K562 (cell line): ENCODE measurements around the gene RAI1. TPM values are rescaled to one million over a fixed set of nuclear protein-coding genes. Genes with fewer than 3 reads are reported as not detected.

Source experiments
- ATAC-seq: fragments of 200-7000 bp; cut with Tn5 transposase; 3 replicates; pipeline ENCODE4 v1.9.1; 2020; ENCODE audit warnings: moderate library complexity
- BruUV-seq: library from RNA; stranded (reverse); fragments of 400-500 nt; replicated peaks from 2 replicates; lab custom pipeline; 2021; lab: Mats Ljungman, UMichigan
- CTCF ChIA-PET: fragments of 300-600 bp; formaldehyde crosslinking; extraction: SDS; loops from one replicate; lab custom pipeline; 2021; ENCODE audit warnings: low intra/inter-chr PET ratio; lab: Yijun Ruan, JAX
- POLR2A ChIA-PET: fragments of 300-600, 350-650 bp; sonication (Branson Sonifier 250); formaldehyde crosslinking; extraction: SDS; loops from one replicate; lab custom pipeline; 2021; ENCODE audit warnings: antibody characterized with exemption, inconsistent platforms; lab: Yijun Ruan, JAX
- DNase-seq, 4 experiments: peaks; one replicate each; pipeline versions ENCODE4 v3.0.0 to v3.0.0-alpha.2; 2011 to 2018; ENCODE audit warnings: low spot score in 3 of 4, mixed read lengths in 3 of 4; ENCODE audit errors: extremely low read depth in 1 of 4
- FAIRE-seq: peaks from 2 replicates; lab custom pipeline; 2011; peaks lifted over from hg19 to GRCh38; lab: Jason Lieb, UNC
- H2AFZ ChIP-seq: 2 replicates; pipeline ENCODE4 v1.6.0; 2011; ENCODE audit warnings: low read depth, low read length, control low read depth, inconsistent platforms
- H3K27ac ChIP-seq: fragments of 200-600 bp; 3 replicates; pipeline ENCODE4 v1.8.0; 2011; ENCODE audit warnings: low read depth, mild to moderate bottlenecking, control low read depth, inconsistent platforms, low read length, moderate library complexity, mixed read lengths; ENCODE audit errors: extremely low read depth
- H3K27me3 ChIP-seq, 2 experiments: fragments of 300-600 bp in 1 of 2; 2 replicates in 1 of 2; 3 replicates in 1 of 2; pipeline versions ENCODE4 v1.6.0 to v1.8.0; 2011; ENCODE audit warnings: inconsistent platforms in 2 of 2, low read length in 2 of 2, mild to moderate bottlenecking in 1 of 2, mixed read lengths in 1 of 2, moderate library complexity in 1 of 2; ENCODE audit not compliant: control insufficient read depth in 2 of 2, insufficient read depth in 2 of 2
- H3K36me3 ChIP-seq: fragments of 300-600 bp; 3 replicates; pipeline ENCODE4 v1.8.0; 2011; ENCODE audit warnings: mild to moderate bottlenecking, low read length, inconsistent platforms; ENCODE audit not compliant: control insufficient read depth, insufficient read depth
- H3K4me1 ChIP-seq, 2 experiments: fragments of 200-600 bp in 1 of 2; replicated peaks in 1 of 2; 2 replicates in 1 of 2; 3 replicates in 1 of 2; pipeline versions ENCODE4 v1.5.1 to v1.8.0; 2011; ENCODE audit warnings: inconsistent platforms in 2 of 2, low read length in 2 of 2, mild to moderate bottlenecking in 1 of 2, mixed read lengths in 1 of 2, moderate library complexity in 1 of 2; ENCODE audit not compliant: control insufficient read depth in 2 of 2, insufficient read depth in 2 of 2
- H3K4me2 ChIP-seq: 2 replicates; pipeline ENCODE4 v1.6.1; 2011; ENCODE audit warnings: low read length, control low read depth, inconsistent platforms, mixed read lengths; ENCODE audit not compliant: insufficient read depth
- H3K4me3 ChIP-seq: fragments of 200-600 bp; sonication (generic), shearing (Covaris generic); 2 replicates; pipeline ENCODE4 v1.5.1; 2016; ENCODE audit warnings: control low read depth, inconsistent platforms
- H3K79me2 ChIP-seq: fragments of 200-600 bp; 3 replicates; pipeline ENCODE4 v1.8.0; 2011; ENCODE audit warnings: low read length, inconsistent platforms; ENCODE audit not compliant: control insufficient read depth, insufficient read depth
- H3K9ac ChIP-seq, 2 experiments: 2 replicates each; pipeline versions ENCODE4 v1.6.0 to v1.6.1; 2011; ENCODE audit warnings: low read depth in 2 of 2, low read length in 2 of 2, control low read depth in 1 of 2, inconsistent platforms in 1 of 2, mild to moderate bottlenecking in 1 of 2, mixed read lengths in 1 of 2; ENCODE audit not compliant: insufficient read depth in 1 of 2
- H3K9me1 ChIP-seq: one replicate; pipeline ENCODE4 v1.6.0; 2011; ENCODE audit warnings: inconsistent platforms, mild to moderate bottlenecking, low read length, moderate library complexity; ENCODE audit not compliant: control insufficient read depth, insufficient read depth
- H3K9me3 ChIP-seq: replicated peaks from 2 replicates; pipeline ENCODE4 v1.5.1; 2011; ENCODE audit warnings: low read depth, low read length, inconsistent platforms; ENCODE audit not compliant: control insufficient read depth, insufficient read depth
- H4K20me1 ChIP-seq: replicated peaks from 2 replicates; pipeline ENCODE4 v1.6.1; 2011; ENCODE audit warnings: low read length, inconsistent platforms, mixed read lengths; ENCODE audit not compliant: control insufficient read depth, insufficient read depth
- CHD2 ChIP-seq: IDR thresholded peaks from 2 replicates; pipeline ENCODE4 v1.6.1; 2011; ENCODE audit warnings: low read depth, low read length
- HDAC2 ChIP-seq: fragments of 450-650 bp; IDR thresholded peaks from 2 replicates; pipeline ENCODE4 v1.6.1; 2016; ENCODE audit warnings: mild to moderate bottlenecking
- KLF1 ChIP-seq: fragments of 450-650 bp; IDR thresholded peaks from 2 replicates; pipeline ENCODE4 v1.6.1; 2016; ENCODE audit warnings: missing genetic modification characterization, missing compliant biosample characterization
- PRPF4 ChIP-seq: fragments of 200-400 bp; formaldehyde crosslinking; IDR thresholded peaks from one replicate; pipeline ENCODE4 v1.6.1; 2017; ENCODE audit warnings: low read length, low read depth, mild to moderate bottlenecking; ENCODE audit not compliant: insufficient read depth, poor library complexity, severe bottlenecking
- RBBP5 ChIP-seq: fragments of 200-600 bp; sonication (generic); IDR thresholded peaks from 2 replicates; pipeline ENCODE4 v1.6.1; 2012; ENCODE audit warnings: borderline replicate concordance, mild to moderate bottlenecking, low read length, control low read depth, inconsistent platforms; ENCODE audit not compliant: insufficient read depth, poor library complexity, severe bottlenecking
- RCOR1 ChIP-seq, 2 experiments: IDR thresholded peaks; 2 replicates each; pipeline ENCODE4 v1.6.1; 2012; ENCODE audit warnings: low read depth in 2 of 2, low read length in 2 of 2, borderline replicate concordance in 1 of 2, improper control_type of control experiment in 1 of 2
- TCF7L2 ChIP-seq: fragments of 150-350 bp; IDR thresholded peaks from 2 replicates; pipeline ENCODE4 v1.6.1; 2016; ENCODE audit warnings: low read depth, mild to moderate bottlenecking, low read length, moderate library complexity
- THAP12 ChIP-seq: fragments of 250-450 bp; sonication (Bioruptor Pico); IDR thresholded peaks from 2 replicates; pipeline ENCODE4 v1.9.0; 2021; ENCODE audit warnings: mild to moderate bottlenecking, inconsistent platforms
- YY1 ChIP-seq, 3 experiments: IDR thresholded peaks; 2 replicates each; pipeline ENCODE4 v1.6.1; 2011; ENCODE audit warnings: low read length in 2 of 3, mild to moderate bottlenecking in 2 of 3, moderate library complexity in 2 of 3, borderline replicate concordance in 1 of 3, control low read depth in 1 of 3, low read depth in 1 of 3; ENCODE audit not compliant: insufficient read depth in 3 of 3, insufficient replicate concordance in 2 of 3, control insufficient read depth in 1 of 3, insufficient read length in 1 of 3; ENCODE audit errors: extremely low read depth in 1 of 3
- ZMIZ1 ChIP-seq, 2 experiments: fragments of 150-350 bp in 1 of 2; IDR thresholded peaks; 2 replicates each; pipeline ENCODE4 v1.6.1; 2012 to 2016; ENCODE audit warnings: low read depth in 2 of 2, low read length in 2 of 2, mild to moderate bottlenecking in 1 of 2, moderate library complexity in 1 of 2
- WGBS: fragments of 100-300 bp; shearing (Covaris generic); methylation state at CpG from one replicate; pipeline ENCODE4 v1.1.6; 2016; ENCODE audit warnings: low coverage, mixed read lengths; ENCODE audit not compliant: insufficient coverage; ENCODE audit errors: missing lambda C conversion rate; 5-methylcytosine and 5-hydroxymethylcytosine counted together
- in situ Hi-C: fragments of 300-500 bp; cut with MboI; formaldehyde crosslinking; loops from 4 replicates; pipeline ENCODE4 v1.15.0; 2018; ENCODE audit warnings: inconsistent platforms, mixed read lengths
- intact Hi-C: fragments of 100-400 bp; cut with micrococcal nuclease; formaldehyde crosslinking; loops from 2 replicates; pipeline ENCODE4 v1.14.2; 2022
- polyA plus RNA-seq, 8 experiments: library from polyadenylated mRNA; depleted of rRNA in 4 of 8; stranded (reverse) in 5 of 8; unstranded in 3 of 8; fragments of >200 nt; fragmentation: Nextera tagmentation in 2 of 8; fragmentation: Illumina TruSeq in 1 of 8; extraction: Ambion mirVana in 2 of 8; extraction: Trizol in 1 of 8; gene quantifications; 2 replicates each; pipeline versions ENCODE4 v1.2.1 to v1.2.3, GENCODE V29; 2011 to 2014; ENCODE audit warnings: inconsistent platforms in 1 of 8, missing spikeins in 1 of 8
- total RNA-seq, 7 experiments: library from RNA; depleted of rRNA in 6 of 7; stranded (reverse); fragments of >200 nt in 6 of 7; fragmentation: Illumina TruSeq in 2 of 7; extraction: Trizol in 2 of 7; gene quantifications; 2 replicates each; pipeline versions ENCODE4 v1.2.1 to v1.2.3, GENCODE V29; 2011 to 2021; ENCODE audit warnings: low replicate concordance in 1 of 7
- TF ChIP-seq, protein P1 (sequence below): fragments of 250-450 bp; sonication (Bioruptor Pico); IDR thresholded peaks from 2 replicates; pipeline ENCODE4 v1.5.1; 2021; ENCODE audit warnings: mild to moderate bottlenecking
- TF ChIP-seq, protein P2 (sequence below): fragments of 250-450 bp; sonication (Bioruptor Pico); IDR thresholded peaks from 2 replicates; pipeline ENCODE4 v1.4.0; 2020

Gene RAI1
- total and polyA plus RNA-seq, 9 of the 15 experiments (the other 6 are each of a cell fraction or from before 2014, with no cell fraction given) = 0.68 to 19.9 (median 5.5) TPM

GRCh38 chr17:17728146-17728545 lies 46.9 kb downstream of the RAI1 start:
- no peak for FAIRE-seq
- Histone ChIP-seq H3K4me2 (no peak overlapping the region), H2AFZ (no peak overlapping the region), H3K27ac (no peak overlapping the region), H3K4me1 (peaks cover 0 to 10% of the 10 kb centered on the region in 2 experiments; a peak in 2 of 5 replicates), H3K4me3 (no peak overlapping the region), H3K79me2 (no peaks in the 10 kb centered on the region; the same call in none of the 3 replicates), H3K36me3 (peaks cover 8% of the 10 kb centered on the region; the same call in 1 of the 3 replicates), H3K9me1 (peaks cover 4% of the 10 kb centered on the region), H3K27me3 (no peaks in the 10 kb centered on the region), H3K9me3 (no peaks in the 10 kb centered on the region), H3K9ac (no peak overlapping the region), H4K20me1 (peaks cover 9% of the 10 kb centered on the region; the same call in 1 of the 2 replicates)
- CTCF ChIA-PET = no interaction called here
- no peak for ATAC-seq
- no peak for DNase-seq
- POLR2A ChIA-PET = no interaction called here
- in situ Hi-C loops = no loop called here
- BruUV-seq = no TSS peak
- intact Hi-C loops = no loop called here
- 80% methylated on average over 9 of the region's 10 CpGs for WGBS
- TF ChIP-seq THAP12 (no peak), RCOR1 (IDR thresholded peaks at IDR 0.05; ENCODE audit: borderline replicate concordance in 1 of 2, low read depth in 2 of 2, low read length in 2 of 2) (no peak), KLF1 (no peak), CHD2 (no peak), ZMIZ1 (IDR thresholded peaks at IDR 0.05; ENCODE audit: low read depth in 2 of 2, low read length in 2 of 2) (no peak), TCF7L2 (no peak), RBBP5 (no peak), YY1 (IDR thresholded peaks at IDR 0.05; ENCODE audit: borderline replicate concordance in 1 of 3, control insufficient read depth in 1 of 3, extremely low read depth in 1 of 3, insufficient read depth in 3 of 3, insufficient read length in 1 of 3, insufficient replicate concordance in 2 of 3, low read depth in 1 of 3, low read length in 2 of 3) (no peak), HDAC2 (no peak), PRPF4 (no peak)
- TF ChIP-seq, protein P1, sequence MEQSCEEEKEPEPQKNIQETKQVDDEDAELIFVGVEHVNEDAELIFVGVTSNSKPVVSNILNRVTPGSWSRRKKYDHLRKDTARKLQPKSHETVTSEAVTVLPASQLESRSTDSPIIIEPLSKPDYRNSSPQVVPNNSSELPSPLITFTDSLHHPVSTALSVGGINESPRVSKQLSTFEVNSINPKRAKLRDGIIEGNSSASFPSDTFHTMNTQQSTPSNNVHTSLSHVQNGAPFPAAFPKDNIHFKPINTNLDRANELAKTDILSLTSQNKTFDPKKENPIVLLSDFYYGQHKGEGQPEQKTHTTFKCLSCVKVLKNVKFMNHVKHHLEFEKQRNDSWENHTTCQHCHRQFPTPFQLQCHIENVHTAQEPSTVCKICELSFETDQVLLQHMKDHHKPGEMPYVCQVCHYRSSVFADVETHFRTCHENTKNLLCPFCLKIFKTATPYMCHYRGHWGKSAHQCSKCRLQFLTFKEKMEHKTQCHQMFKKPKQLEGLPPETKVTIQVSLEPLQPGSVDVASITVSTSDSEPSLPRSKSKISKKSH (CRISPR knock-in tag) = no peak
- TF ChIP-seq, protein P2, sequence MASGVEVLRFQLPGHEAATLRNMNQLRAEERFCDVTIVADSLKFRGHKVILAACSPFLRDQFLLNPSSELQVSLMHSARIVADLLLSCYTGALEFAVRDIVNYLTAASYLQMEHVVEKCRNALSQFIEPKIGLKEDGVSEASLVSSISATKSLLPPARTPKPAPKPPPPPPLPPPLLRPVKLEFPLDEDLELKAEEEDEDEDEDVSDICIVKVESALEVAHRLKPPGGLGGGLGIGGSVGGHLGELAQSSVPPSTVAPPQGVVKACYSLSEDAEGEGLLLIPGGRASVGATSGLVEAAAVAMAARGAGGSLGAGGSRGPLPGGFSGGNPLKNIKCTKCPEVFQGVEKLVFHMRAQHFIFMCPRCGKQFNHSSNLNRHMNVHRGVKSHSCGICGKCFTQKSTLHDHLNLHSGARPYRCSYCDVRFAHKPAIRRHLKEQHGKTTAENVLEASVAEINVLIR = no peak
